ENCODE measurements around the gene MRPL17.

MRPL17 gene

GRCh38 chr11:6654281-6655019 is 28.7 kb downstream of the MRPL17 start:
- TF ChIP-seq YY1 (IDR thresholded peaks at IDR 0.05; ENCODE audit: insufficient read depth, insufficient read length) (no peak), SUZ12 (IDR thresholded peaks at IDR 0.05; ENCODE audit: extremely low read depth, insufficient read depth, insufficient read length) (no peak), ZNF274 (IDR thresholded peaks at IDR 0.05; ENCODE audit: low read depth, low read length) (no peak)
- Histone ChIP-seq H3K9ac (ENCODE audit: insufficient read length, low read depth) (no peak overlapping the region), H3K4me1 (ENCODE audit: insufficient read depth, insufficient read length) (peaks cover 5% of the 10 kb centered on the region), H3K9me3 (ENCODE audit: insufficient read depth, low read length) (no peaks in the 10 kb centered on the region), H3K27me3 (ENCODE audit: insufficient read depth, insufficient read length) (peaks cover 40% of the 10 kb centered on the region), H3K36me3 (ENCODE audit: insufficient read depth, insufficient read length, low read length) (no peaks in the 10 kb centered on the region), H3K4me3 (ENCODE audit: insufficient read length, low read depth) (peak overlapping the region; percentile 55)
- no peak for DNase-seq (ENCODE audit: low read depth, low spot score)

GRCh38 chr11:6653656-6654055 is 29.5 kb downstream of the MRPL17 start:
- no peaks in the 10 kb centered on the region for H3K9me3 ChIP-seq (ENCODE audit: insufficient read depth, low read length)
- peaks cover 40% of the 10 kb centered on the region for H3K27me3 ChIP-seq (ENCODE audit: insufficient read depth, insufficient read length)
- peaks cover 5% of the 10 kb centered on the region for H3K4me1 ChIP-seq (ENCODE audit: insufficient read depth, insufficient read length)
- DNase-seq (ENCODE audit: low read depth, low spot score), result no peak
- H3K36me3 ChIP-seq (ENCODE audit: insufficient read depth, insufficient read length, low read length), result no peaks in the 10 kb centered on the region
- H3K9ac ChIP-seq (ENCODE audit: insufficient read length, low read depth), result no peak overlapping the region
- no peak for TF ChIP-seq ZNF274 (IDR thresholded peaks at IDR 0.05; ENCODE audit: low read depth, low read length)
- no peak for TF ChIP-seq YY1 (IDR thresholded peaks at IDR 0.05; ENCODE audit: insufficient read depth, insufficient read length)
- no peak for TF ChIP-seq SUZ12 (IDR thresholded peaks at IDR 0.05; ENCODE audit: extremely low read depth, insufficient read depth, insufficient read length)
- no peak overlapping the region for H3K4me3 ChIP-seq (ENCODE audit: insufficient read length, low read depth)

GRCh38 chr11:6653097-6653496 is 30.0 kb downstream of the MRPL17 start:
- DNase-seq (ENCODE audit: low read depth, low spot score), result no peak
- Histone ChIP-seq H3K36me3 (ENCODE audit: insufficient read depth, insufficient read length, low read length) (no peaks in the 10 kb centered on the region), H3K9me3 (ENCODE audit: insufficient read depth, low read length) (no peaks in the 10 kb centered on the region), H3K4me3 (ENCODE audit: insufficient read length, low read depth) (no peak overlapping the region), H3K27me3 (ENCODE audit: insufficient read depth, insufficient read length) (peaks cover 40% of the 10 kb centered on the region), H3K4me1 (ENCODE audit: insufficient read depth, insufficient read length) (peaks cover 5% of the 10 kb centered on the region), H3K9ac (ENCODE audit: insufficient read length, low read depth) (no peak overlapping the region)
- TF ChIP-seq YY1 (IDR thresholded peaks at IDR 0.05; ENCODE audit: insufficient read depth, insufficient read length) (no peak), ZNF274 (IDR thresholded peaks at IDR 0.05; ENCODE audit: low read depth, low read length) (no peak), SUZ12 (IDR thresholded peaks at IDR 0.05; ENCODE audit: extremely low read depth, insufficient read depth, insufficient read length) (no peak)

- Histone ChIP-seq H3K9ac (ENCODE audit: insufficient read length, low read depth) (no peak overlapping the region), H3K4me1 (ENCODE audit: insufficient read depth, insufficient read length) (peaks cover 5% of the 10 kb centered on the region), H3K36me3 (ENCODE audit: insufficient read depth, insufficient read length, low read length) (no peaks in the 10 kb centered on the region), H3K27me3 (ENCODE audit: insufficient read depth, insufficient read length) (peaks cover 32% of the 10 kb centered on the region), H3K9me3 (ENCODE audit: insufficient read depth, low read length) (no peaks in the 10 kb centered on the region), H3K4me3 (ENCODE audit: insufficient read length, low read depth) (no peak overlapping the region)
- DNase-seq (ENCODE audit: low read depth, low spot score), result no peak
- TF ChIP-seq YY1 (IDR thresholded peaks at IDR 0.05; ENCODE audit: insufficient read depth, insufficient read length), result no peak
- no peak for TF ChIP-seq ZNF274 (IDR thresholded peaks at IDR 0.05; ENCODE audit: low read depth, low read length)
- no peak for TF ChIP-seq SUZ12 (IDR thresholded peaks at IDR 0.05; ENCODE audit: extremely low read depth, insufficient read depth, insufficient read length)
Observed at GRCh38 chr11:6652182-6652581, 31.0 kb downstream of the MRPL17 start.

GRCh38 chr11:6650980-6651379 is 32.2 kb downstream of the MRPL17 start:
- no peaks in the 10 kb centered on the region for H3K9me3 ChIP-seq (ENCODE audit: insufficient read depth, low read length)
- peaks cover 20% of the 10 kb centered on the region for H3K27me3 ChIP-seq (ENCODE audit: insufficient read depth, insufficient read length)
- peaks cover 5% of the 10 kb centered on the region for H3K4me1 ChIP-seq (ENCODE audit: insufficient read depth, insufficient read length)
- no peaks in the 10 kb centered on the region for H3K36me3 ChIP-seq (ENCODE audit: insufficient read depth, insufficient read length, low read length)
- no peak overlapping the region for H3K4me3 ChIP-seq (ENCODE audit: insufficient read length, low read depth)
- H3K9ac ChIP-seq (ENCODE audit: insufficient read length, low read depth), result no peak overlapping the region
- TF ChIP-seq YY1 (IDR thresholded peaks at IDR 0.05; ENCODE audit: insufficient read depth, insufficient read length) (no peak), ZNF274 (IDR thresholded peaks at IDR 0.05; ENCODE audit: low read depth, low read length) (no peak), SUZ12 (IDR thresholded peaks at IDR 0.05; ENCODE audit: extremely low read depth, insufficient read depth, insufficient read length) (no peak)
- no peak for DNase-seq (ENCODE audit: low read depth, low spot score)

- H3K9me3 ChIP-seq (ENCODE audit: insufficient read depth, low read length), result no peaks in the 10 kb centered on the region
- no peak for DNase-seq (ENCODE audit: low read depth, low spot score)
- TF ChIP-seq ZNF274 (IDR thresholded peaks at IDR 0.05; ENCODE audit: low read depth, low read length) (no peak), YY1 (IDR thresholded peaks at IDR 0.05; ENCODE audit: insufficient read depth, insufficient read length) (no peak)
- peaks cover 3% of the 10 kb centered on the region for H3K36me3 ChIP-seq (ENCODE audit: insufficient read depth, insufficient read length, low read length)
- peaks cover 5% of the 10 kb centered on the region for H3K4me1 ChIP-seq (ENCODE audit: insufficient read depth, insufficient read length)
- no peak overlapping the region for H3K9ac ChIP-seq (ENCODE audit: insufficient read length, low read depth)
- no peak overlapping the region for H3K4me3 ChIP-seq (ENCODE audit: insufficient read length, low read depth)
- peaks cover 18% of the 10 kb centered on the region for H3K27me3 ChIP-seq (ENCODE audit: insufficient read depth, insufficient read length)
Observed at GRCh38 chr11:6650104-6650503, 33.0 kb downstream of the MRPL17 start.

- peaks cover 2% of the 10 kb centered on the region for H3K27me3 ChIP-seq (ENCODE audit: insufficient read depth, insufficient read length)
- TF ChIP-seq SUZ12 (IDR thresholded peaks at IDR 0.05; ENCODE audit: extremely low read depth, insufficient read depth, insufficient read length), result no peak
- no peak for TF ChIP-seq YY1 (IDR thresholded peaks at IDR 0.05; ENCODE audit: insufficient read depth, insufficient read length)
- no peak for TF ChIP-seq ZNF274 (IDR thresholded peaks at IDR 0.05; ENCODE audit: low read depth, low read length)
- no peak overlapping the region for H3K4me3 ChIP-seq (ENCODE audit: insufficient read length, low read depth)
- H3K9ac ChIP-seq (ENCODE audit: insufficient read length, low read depth), result no peak overlapping the region
- no peak for DNase-seq (ENCODE audit: low read depth, low spot score)
- H3K4me1 ChIP-seq (ENCODE audit: insufficient read depth, insufficient read length), result no peaks in the 10 kb centered on the region
- no peaks in the 10 kb centered on the region for H3K9me3 ChIP-seq (ENCODE audit: insufficient read depth, low read length)
- peaks cover 3% of the 10 kb centered on the region for H3K36me3 ChIP-seq (ENCODE audit: insufficient read depth, insufficient read length, low read length)
Observed at GRCh38 chr11:6648501-6648900, 34.6 kb downstream of the MRPL17 start.

Measured in NT2/D1 (cell line).